Colon (tissue), 2 donors: ENCODE results near the gene MRPS25.
"Not testable (repeated sequence)": the region's sequence is repeated elsewhere in the genome, so short reads cannot be mapped to it uniquely, and the experiment has no call there.

ENCODE experiments used
- FAIRE-seq: peaks from 2 replicates; lab custom pipeline; 2012; peaks lifted over from hg19 to GRCh38; lab: Jason Lieb, UNC
- donor health status: control.
- donor health status: control.

The MRPS25 gene

GRCh38 chr3:15043408-15044171 is 21.5 kb downstream of the MRPS25 start:
- no peak for FAIRE-seq

- FAIRE-seq: no peak
These were observed 22.2 kb downstream of the MRPS25 start for GRCh38 chr3:15042936-15043335.

DNA sequence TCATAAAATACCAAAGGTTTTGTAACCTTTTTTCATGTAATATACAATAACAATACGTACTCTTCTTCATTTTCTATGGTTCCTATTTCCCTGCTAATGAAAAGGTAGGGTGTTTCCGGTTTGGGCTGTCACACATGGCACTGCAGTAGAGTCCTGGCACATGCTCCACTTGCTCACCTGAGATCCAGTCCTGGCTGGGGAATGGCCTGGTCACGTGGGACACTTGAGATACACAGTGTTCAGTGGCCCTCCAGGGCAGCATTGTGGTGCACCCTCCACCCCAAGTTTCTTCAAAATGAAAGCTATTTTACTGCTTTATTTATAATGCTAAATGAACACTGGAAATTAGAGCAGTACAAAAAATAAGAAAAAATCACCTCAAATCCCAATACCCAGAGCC is 23.2 kb downstream of the MRPS25 start:
- no peak for FAIRE-seq

GRCh38 chr3:15040844-15041243 is 24.3 kb downstream of the MRPS25 start:
- no peak for FAIRE-seq

- FAIRE-seq: no peak
These were observed 26.8 kb downstream of the MRPS25 start for GRCh38 chr3:15038306-15038705.

GRCh38 chr3:15033103-15033502 is 32.0 kb downstream of the MRPS25 start:
- FAIRE-seq: no peak

DNA sequence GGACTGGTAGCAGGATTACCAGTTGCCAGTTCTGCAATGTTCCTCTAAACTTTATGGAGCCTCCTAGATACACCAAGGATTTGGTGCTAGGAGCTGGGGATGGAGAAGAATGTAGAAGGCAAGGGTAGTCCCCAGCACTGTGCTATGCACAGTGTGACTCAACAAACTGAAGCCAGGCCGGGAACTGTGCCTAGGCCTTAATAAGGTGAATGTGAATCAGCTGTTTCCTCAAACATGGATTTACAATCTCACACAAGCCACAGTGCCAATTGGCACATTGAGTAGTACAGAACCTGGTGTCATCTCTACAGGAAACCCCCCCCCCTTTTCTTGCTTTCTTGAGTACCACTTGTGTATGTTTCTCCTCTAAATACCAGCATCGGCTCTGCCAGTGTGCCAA is 32.5 kb downstream of the MRPS25 start:
- FAIRE-seq: no peak

- no peak for FAIRE-seq
These were observed 35.5 kb downstream of the MRPS25 start for GRCh38 chr3:15029625-15030024.

DNA sequence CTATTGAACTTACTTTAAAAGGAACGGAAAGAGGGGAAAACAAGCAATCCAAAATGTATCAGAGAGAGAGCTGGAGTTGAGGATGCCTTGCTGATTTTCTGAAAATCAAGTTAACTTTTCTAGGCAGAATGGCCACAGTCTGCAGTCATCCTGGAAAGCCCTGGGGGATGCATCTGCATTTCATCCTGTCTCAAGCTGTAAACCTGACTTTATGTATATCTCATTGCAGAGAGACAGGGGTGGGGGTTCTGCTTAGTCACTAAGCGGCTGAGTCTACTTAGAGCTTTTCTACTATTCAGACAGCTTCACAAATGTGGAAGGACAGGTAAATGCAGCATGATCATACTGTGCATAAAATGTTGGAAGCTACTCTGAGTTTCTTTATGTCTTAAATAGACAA is 41.4 kb downstream of the MRPS25 start:
- FAIRE-seq: no peak

- no peak for FAIRE-seq
These were observed 41.9 kb downstream of the MRPS25 start for GRCh38 chr3:15023249-15023648.

DNA sequence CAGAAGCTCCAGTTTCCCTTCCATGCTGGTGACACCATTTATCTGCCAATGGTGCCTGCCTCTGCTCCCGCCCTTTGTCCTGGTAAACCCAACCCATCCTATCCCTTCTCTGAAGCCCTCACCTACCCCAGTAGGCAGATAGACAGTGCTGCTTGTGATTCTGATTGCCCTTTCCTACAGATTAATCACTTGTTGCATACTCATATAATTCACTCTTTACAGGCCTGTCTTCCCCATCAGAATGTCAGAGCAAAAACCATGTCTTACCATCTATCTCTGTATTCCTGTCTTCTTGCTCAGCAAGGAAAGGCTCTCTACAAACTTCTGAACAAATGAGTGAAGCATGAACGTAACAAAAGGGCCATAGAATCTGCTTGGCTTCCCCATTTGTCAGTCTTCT is 47.9 kb downstream of the MRPS25 start:
- FAIRE-seq: no peak

DNA sequence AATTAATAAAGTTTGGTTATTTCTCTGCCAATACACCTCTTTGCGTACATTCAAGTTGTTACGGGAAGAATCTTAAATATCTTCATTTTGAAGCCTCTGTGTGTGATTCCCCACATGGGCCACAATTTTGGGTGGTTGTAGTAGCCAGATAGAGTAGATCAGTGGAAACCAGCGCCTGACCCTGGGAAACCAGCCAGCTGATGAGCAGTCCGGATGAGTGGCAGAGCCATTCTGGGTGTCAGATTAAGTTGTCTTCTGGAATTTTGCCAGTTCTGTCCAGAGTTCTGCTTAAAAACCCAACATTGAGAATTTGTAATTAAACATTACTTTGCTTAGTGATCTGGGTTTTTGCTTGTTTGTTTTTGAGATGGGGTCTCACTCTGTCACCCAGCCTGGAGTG is 49.7 kb downstream of the MRPS25 start:
- FAIRE-seq: no peak

- no peak for FAIRE-seq
These were observed 50.3 kb downstream of the MRPS25 start for GRCh38 chr3:15014606-15015328.

GRCh38 chr3:15011174-15011573 is 53.9 kb downstream of the MRPS25 start:
- no peak for FAIRE-seq

GRCh38 chr3:15010664-15011063 is 54.5 kb downstream of the MRPS25 start:
- FAIRE-seq: no peak

GRCh38 chr3:15009167-15009566 is 55.9 kb downstream of the MRPS25 start:
- FAIRE-seq: no peak

DNA sequence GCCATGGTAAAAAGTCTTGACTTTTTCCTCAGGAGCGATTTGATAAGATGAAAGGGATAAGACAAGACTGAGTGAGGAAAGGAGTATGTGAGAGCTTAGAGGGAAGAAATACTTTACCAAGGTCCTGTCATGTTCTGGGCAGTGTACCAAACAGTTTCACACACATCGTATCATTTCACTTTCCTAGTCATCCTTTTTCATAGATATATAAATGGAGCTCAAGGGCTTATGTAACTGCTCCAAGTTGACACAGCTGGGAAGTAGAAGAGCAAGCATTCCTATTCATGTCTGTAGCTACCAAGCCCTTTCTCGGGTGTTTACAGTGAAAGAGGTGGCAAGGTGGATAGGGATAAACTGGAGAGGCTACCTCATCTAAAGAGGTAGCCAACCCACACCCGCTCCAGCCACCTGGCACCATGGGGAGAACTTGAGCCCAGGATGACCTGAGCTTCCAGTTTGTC is 57.4 kb downstream of the MRPS25 start:
- FAIRE-seq: no peak

- FAIRE-seq: not testable (repeated sequence)
These were observed 65.9 kb downstream of the MRPS25 start for GRCh38 chr3:14999182-14999581.
